IMR-90 (cell line): Measurements from ENCODE around the gene ITPKB. TPM values are rescaled to one million over a fixed set of nuclear protein-coding genes. Genes with fewer than 3 reads are reported as not detected.

Experiments
- ATAC-seq: fragments of 200-7000 bp; cut with Tn5 transposase; 2 replicates; pipeline ENCODE4 v1.9.1; 2020; ENCODE audit warnings: low read depth, mild to moderate bottlenecking, moderate library complexity
- BruUV-seq: library from RNA; stranded (reverse); fragments of 400-500 nt; replicated peaks from 2 replicates; lab custom pipeline; 2021; lab: Mats Ljungman, UMichigan
- CTCF ChIA-PET: fragments of 300-600 bp; formaldehyde crosslinking; extraction: SDS; loops from one replicate; lab custom pipeline; 2021; ENCODE audit warnings: antibody characterized with exemption; lab: Yijun Ruan, JAX
- POLR2A ChIA-PET: fragments of 300-600 bp; sonication (Branson Sonifier 250); formaldehyde crosslinking; loops from one replicate; lab custom pipeline; 2022; ENCODE audit warnings: antibody characterized with exemption; ENCODE audit not compliant: unreplicated experiment; lab: Charles Lee
- DNase-seq: peaks from one replicate; pipeline ENCODE4 v3.0.0; 2013
- H2AFZ ChIP-seq: replicated peaks from 2 replicates; pipeline ENCODE3; 2013; ENCODE audit warnings: low read length, mild to moderate bottlenecking; ENCODE audit not compliant: poor library complexity
- H2AK5ac ChIP-seq: 2 replicates; pipeline ENCODE4 v1.6.1; 2013; ENCODE audit warnings: low read depth, low read length, inconsistent platforms
- H2AK9ac ChIP-seq: replicated peaks from 2 replicates; pipeline ENCODE3; 2013; ENCODE audit warnings: mild to moderate bottlenecking, low read depth, low read length, moderate library complexity; ENCODE audit not compliant: poor library complexity
- H2BK120ac ChIP-seq: 2 replicates; pipeline ENCODE4 v1.6.1; 2013; ENCODE audit warnings: low read depth, low read length, inconsistent platforms
- H2BK15ac ChIP-seq: 3 replicates; pipeline ENCODE4 v1.6.1; 2013; ENCODE audit warnings: low read depth, low read length, inconsistent platforms
- H2BK20ac ChIP-seq: 2 replicates; pipeline ENCODE4 v1.6.1; 2013; ENCODE audit warnings: low read depth, mild to moderate bottlenecking, inconsistent platforms, low read length, moderate library complexity
- H2BK5ac ChIP-seq: 2 replicates; pipeline ENCODE4 v1.6.1; 2013; ENCODE audit warnings: mild to moderate bottlenecking, low read depth, low read length, inconsistent platforms; ENCODE audit not compliant: poor library complexity, severe bottlenecking
- H3K14ac ChIP-seq: replicated peaks from 2 replicates; pipeline ENCODE4 v1.6.1; 2013; ENCODE audit warnings: low read depth, low read length, inconsistent platforms
- H3K18ac ChIP-seq: 2 replicates; pipeline ENCODE4 v1.6.1; 2013; ENCODE audit warnings: low read depth, low read length, control low read depth
- H3K23ac ChIP-seq: 2 replicates; pipeline ENCODE4 v1.6.1; 2013; ENCODE audit warnings: low read depth, low read length, inconsistent platforms
- H3K27ac ChIP-seq: 2 replicates; pipeline ENCODE4 v1.5.1; 2013; ENCODE audit warnings: mild to moderate bottlenecking, control low read depth, low read length; ENCODE audit not compliant: insufficient read depth
- H3K27me3 ChIP-seq: 2 replicates; pipeline ENCODE4 v1.6.1; 2013; ENCODE audit warnings: low read length; ENCODE audit not compliant: control insufficient read depth, insufficient read depth
- H3K36me3 ChIP-seq: 2 replicates; pipeline ENCODE4 v1.6.1; 2013; ENCODE audit warnings: low read length, mixed read lengths; ENCODE audit not compliant: control insufficient read depth, insufficient read depth
- H3K4ac ChIP-seq: 2 replicates; pipeline ENCODE4 v1.6.1; 2013; ENCODE audit warnings: low read depth, low read length, inconsistent platforms
- H3K4me1 ChIP-seq: 2 replicates; pipeline ENCODE4 v1.6.1; 2013; ENCODE audit warnings: low read length, mixed read lengths; ENCODE audit not compliant: control insufficient read depth, insufficient read depth
- H3K4me2 ChIP-seq: 2 replicates; pipeline ENCODE4 v1.6.1; 2013; ENCODE audit warnings: low read depth, mild to moderate bottlenecking, control low read depth, low read length, moderate library complexity
- H3K4me3 ChIP-seq: 2 replicates; pipeline ENCODE4 v1.5.1; 2013; ENCODE audit warnings: low read depth, mild to moderate bottlenecking, control low read depth, low read length, moderate library complexity; ENCODE audit not compliant: insufficient read depth
- H3K56ac ChIP-seq: 2 replicates; pipeline ENCODE4 v1.6.1; 2013; ENCODE audit warnings: low read length, inconsistent platforms; ENCODE audit not compliant: insufficient read depth; ENCODE audit errors: extremely low read depth
- H3K79me1 ChIP-seq, 2 experiments: 2 replicates each; pipeline ENCODE4 v1.6.1; 2013; ENCODE audit warnings: low read length in 2 of 2, inconsistent platforms in 1 of 2, low read depth in 1 of 2
- H3K9ac ChIP-seq: 2 replicates; pipeline ENCODE4 v1.6.1; 2013; ENCODE audit warnings: low read depth, low read length, control low read depth
- H3K9me1 ChIP-seq: 2 replicates; pipeline ENCODE4 v1.6.1; 2013; ENCODE audit warnings: low read length, inconsistent platforms; ENCODE audit not compliant: insufficient read depth
- H3K9me3 ChIP-seq: 2 replicates; pipeline ENCODE4 v1.6.1; 2013; ENCODE audit warnings: low read length; ENCODE audit not compliant: control insufficient read depth, insufficient read depth
- H4K20me1 ChIP-seq: 2 replicates; pipeline ENCODE4 v1.6.1; 2013; ENCODE audit warnings: low read length, inconsistent platforms; ENCODE audit not compliant: insufficient read depth
- H4K5ac ChIP-seq: 2 replicates; pipeline ENCODE4 v1.6.1; 2013; ENCODE audit warnings: mild to moderate bottlenecking, low read depth, low read length, control low read depth
- H4K8ac ChIP-seq, 2 experiments: 2 replicates each; pipeline ENCODE4 v1.6.1; 2013; ENCODE audit warnings: low read depth in 2 of 2, low read length in 2 of 2, control low read depth in 1 of 2, inconsistent platforms in 1 of 2
- H4K91ac ChIP-seq: 2 replicates; pipeline ENCODE4 v1.6.1; 2013; ENCODE audit warnings: low read depth, low read length, inconsistent platforms; ENCODE audit not compliant: insufficient read depth
- BHLHE40 ChIP-seq: fragments of 150-350 bp; IDR thresholded peaks from 2 replicates; pipeline ENCODE4 v1.6.1; 2016; ENCODE audit warnings: mild to moderate bottlenecking, low read depth, low read length
- CEBPB ChIP-seq: IDR thresholded peaks from 2 replicates; pipeline ENCODE4 v1.6.1; 2012; ENCODE audit warnings: low read depth, low read length, improper control_type of control experiment
- USF2 ChIP-seq: fragments of 150-350 bp; IDR thresholded peaks from 2 replicates; pipeline ENCODE4 v1.6.1; 2017; ENCODE audit warnings: mild to moderate bottlenecking, antibody characterized with exemption, low read length, low read depth
- WGBS, 2 experiments: methylation state at CpG; one replicate each; pipeline versions ENCODE4 v1.1.5 to v1.1.7; 2013; ENCODE audit warnings: missing lambda C conversion rate in 2 of 2; ENCODE audit not compliant: insufficient read length in 1 of 2; ENCODE audit errors: extremely low coverage in 2 of 2; 5-methylcytosine and 5-hydroxymethylcytosine counted together
- dilution Hi-C: fragments of 300-500 bp; cut with HindIII; formaldehyde crosslinking; loops from one replicate; pipeline ENCODE4 v1.14.3; 2018; ENCODE audit warnings: low sequenced_read_pairs; ENCODE audit not compliant: unreplicated experiment
- in situ Hi-C: fragments of 300-500 bp; cut with MboI; formaldehyde crosslinking; loops from 3 replicates; pipeline ENCODE4 v1.14.3; 2019; ENCODE audit warnings: low sequenced_read_pairs, inconsistent platforms, mixed read lengths
- intact Hi-C: fragments of 100-400 bp; cut with micrococcal nuclease; formaldehyde crosslinking; loops from 2 replicates; pipeline ENCODE4 v1.10.0; 2022
- polyA plus RNA-seq, 3 experiments: library from polyadenylated mRNA; depleted of rRNA; stranded (reverse); fragments of >200 nt; gene quantifications; 2 replicates each; pipeline ENCODE4 v1.2.3, GENCODE V29; 2012; ENCODE audit warnings: low replicate concordance in 1 of 3
- total RNA-seq: library from RNA; depleted of rRNA; stranded (reverse); fragments of >200 nt; gene quantifications from 2 replicates; pipeline ENCODE4 v1.2.3, GENCODE V29; 2012

The ITPKB gene
- total and polyA plus RNA-seq, 2 of the 4 experiments (the other 2 are of a cell fraction), result 0.72 to 1.4 TPM

GRCh38 chr1:226664413-226665101 lies 74.5 kb downstream of the ITPKB start (continued):
- no peak for TF ChIP-seq USF2

- Histone ChIP-seq H2AFZ (peak overlapping the region; percentile 69), H2BK20ac (peak overlapping the region; percentile 80; the same call in 1 of the 2 replicates), H2BK5ac (peak overlapping the region; percentile 44), H3K4ac (peak overlapping the region; percentile 88; the same call in 1 of the 2 replicates), H2AK5ac (peak overlapping the region; percentile 40), H3K27ac (peak overlapping the region; percentile 63), H3K9me1 (peaks cover 31% of the 10 kb centered on the region), H3K9ac (no peak overlapping the region), H2AK9ac (peak overlapping the region; percentile 19), H2BK15ac (no peak overlapping the region; the same call in 2 of the 3 replicates), H3K4me2 (no peak overlapping the region; the same call in 1 of the 2 replicates), H4K20me1 (peaks cover 5% of the 10 kb centered on the region), H4K91ac (0 out of 2 replicates have a peak overlapping the region, but pooled peaks have one; percentile 54), H3K9me3 (no peaks in the 10 kb centered on the region), H3K23ac (no peak overlapping the region), H3K36me3 (no peaks in the 10 kb centered on the region), H3K4me3 (no peak overlapping the region), H2BK120ac (peak overlapping the region; percentile 92), H3K4me1 (peaks cover 26% of the 10 kb centered on the region), H4K8ac (peak overlapping the region; percentile 31 to 43; a peak in 2 of 4 replicates), H3K18ac (peak overlapping the region; percentile 5; the same call in 1 of the 2 replicates), H3K14ac (0 out of 2 replicates have a peak overlapping the region, but pooled peaks have one; percentile 83), H3K79me1 (peaks cover 0 to 11% of the 10 kb centered on the region in 2 experiments; a peak in 2 of 4 replicates), H3K56ac (no peak overlapping the region), H3K27me3 (no peaks in the 10 kb centered on the region), H4K5ac (no peak overlapping the region)
- TF ChIP-seq BHLHE40 (no peak), CEBPB (peak; percentile 72)
- dilution Hi-C loops, result no loop called here
- intact Hi-C loops, result loop anchor here (5.0 kb wide), 1 partner anchor 74 kb away; the partner anchor contains the start of gene ITPKB
- WGBS, 2 experiments, result 74% methylated on average over 4 of the region's 7 CpGs; no CpG with 5 or more reads in 1 of the 2 experiments
- no peak for DNase-seq
- CTCF ChIA-PET, result no interaction called here
- POLR2A ChIA-PET, result interaction anchor here (0.9 kb wide), 1 partner anchor 9 kb away, joined by 3 read pairs; no protein-coding TSS in a partner anchor
- in situ Hi-C loops, result no loop called here
- no peak for ATAC-seq
- no TSS peak for BruUV-seq
Observed at GRCh38 chr1:226663327-226663704, 75.8 kb downstream of the ITPKB start.
